Breast epithelium (tissue), 3 donors: ENCODE measurements around the gene AKR1C1.
"Not testable (repeated sequence)": the region's sequence is repeated elsewhere in the genome, so short reads cannot be mapped to it uniquely, and the experiment has no call there.

Experiments
- CTCF ChIP-seq, 3 donors: fragments of 450-650 bp; IDR thresholded peaks; one replicate each; pipeline ENCODE4 v1.5.1; 2016 to 2017; ENCODE audit warnings: antibody characterized with exemption in 3 of 3, mild to moderate bottlenecking in 3 of 3, moderate library complexity in 3 of 3
- POLR2A ChIP-seq: fragments of 450-650 bp; IDR thresholded peaks from one replicate; pipeline ENCODE4 v1.6.1; 2016; ENCODE audit warnings: antibody characterized with exemption, mild to moderate bottlenecking, moderate library complexity

GRCh38 chr10:4974400-4974799, 11.2 kb downstream of the AKR1C1 start:
- not testable (repeated sequence) for TF ChIP-seq CTCF (IDR thresholded peaks at IDR 0.05); POLR2A
